Islet of Langerhans (tissue), 1 donor: ENCODE results near the gene IGLL1.
"Not testable (repeated sequence)": the region's sequence is repeated elsewhere in the genome, so short reads cannot be mapped to it uniquely, and the experiment has no call there.

Experiments
- FAIRE-seq: peaks from one replicate; lab custom pipeline; 2011; peaks lifted over from hg19 to GRCh38; lab: Jason Lieb, UNC

Gene IGLL1

GRCh38 chr22:23540837-23541236 lies 39.3 kb downstream of the IGLL1 start:
- FAIRE-seq, result not testable (repeated sequence)

- FAIRE-seq, result not testable (repeated sequence)
Measured at GRCh38 chr22:23539839-23540198, 40.3 kb downstream of the IGLL1 start.

- FAIRE-seq, result no peak
Measured at GRCh38 chr22:23539135-23539838, 40.8 kb downstream of the IGLL1 start.

- not testable (repeated sequence) for FAIRE-seq
Measured at GRCh38 chr22:23538696-23539030, 41.4 kb downstream of the IGLL1 start.

- FAIRE-seq, result not testable (repeated sequence)
Measured at GRCh38 chr22:23537830-23538695, 42.0 kb downstream of the IGLL1 start.

GRCh38 chr22:23537416-23537815 lies 42.7 kb downstream of the IGLL1 start:
- no peak for FAIRE-seq

GRCh38 chr22:23536821-23537345 lies 43.2 kb downstream of the IGLL1 start:
- no peak for FAIRE-seq

- not testable (repeated sequence) for FAIRE-seq
Measured at GRCh38 chr22:23535790-23536661, 44.1 kb downstream of the IGLL1 start.

- FAIRE-seq, result no peak
Measured at GRCh38 chr22:23534851-23535717, 45.0 kb downstream of the IGLL1 start.

- FAIRE-seq, result no peak
Measured at GRCh38 chr22:23534201-23534850, 45.8 kb downstream of the IGLL1 start.

- no peak for FAIRE-seq
Measured at GRCh38 chr22:23533771-23534191, 46.3 kb downstream of the IGLL1 start.

- FAIRE-seq, result no peak
Measured at GRCh38 chr22:23533328-23533762, 46.7 kb downstream of the IGLL1 start.

GRCh38 chr22:23532731-23533130 lies 47.4 kb downstream of the IGLL1 start:
- no peak for FAIRE-seq

GRCh38 chr22:23531966-23532705 lies 48.0 kb downstream of the IGLL1 start:
- FAIRE-seq, result no peak

- FAIRE-seq, result no peak
Measured at GRCh38 chr22:23531283-23531956, 48.7 kb downstream of the IGLL1 start.

- FAIRE-seq, result no peak
Measured at GRCh38 chr22:23530766-23531282, 49.3 kb downstream of the IGLL1 start.

- no peak for FAIRE-seq
Measured at GRCh38 chr22:23530106-23530505, 50.0 kb downstream of the IGLL1 start.

- FAIRE-seq, result no peak
Measured at GRCh38 chr22:23529166-23530103, 50.7 kb downstream of the IGLL1 start.
